GM23338 (cell line): Measurements from ENCODE around the gene ZFP36. TPM values are rescaled to one million over a fixed set of nuclear protein-coding genes. Genes with fewer than 3 reads are reported as not detected.

Experiments used
- ATAC-seq: fragments of 200-7000 bp; cut with Tn5 transposase; 3 replicates; pipeline ENCODE4 v1.9.1; 2020
- DNase-seq: peaks from one replicate; pipeline ENCODE4 v3.0.0-alpha.2; 2015; ENCODE audit warnings: low spot score
- H2AFZ ChIP-seq: fragments of 200-600 bp; sonication (generic); 2 replicates; pipeline ENCODE4 v1.8.0; 2016; ENCODE audit warnings: antibody characterized with exemption, mild to moderate bottlenecking, moderate library complexity
- H3F3A ChIP-seq: fragments of 200-600 bp; sonication (generic); replicated peaks from 2 replicates; pipeline ENCODE4 v1.8.0; 2017; ENCODE audit warnings: antibody characterized with exemption, mixed run types, low read depth
- H3K27ac ChIP-seq: fragments of 200-600 bp; sonication (generic); 2 replicates; pipeline ENCODE4 v1.6.1; 2016; ENCODE audit warnings: low read depth
- H3K27me3 ChIP-seq: fragments of 200-600 bp; sonication (generic); 2 replicates; pipeline ENCODE4 v1.8.0; 2016; ENCODE audit warnings: mild to moderate bottlenecking, mixed run types, moderate library complexity; ENCODE audit not compliant: insufficient read depth
- H3K36me3 ChIP-seq: fragments of 200-600 bp; sonication (generic); 2 replicates; pipeline ENCODE4 v1.8.0; 2016; ENCODE audit warnings: mild to moderate bottlenecking; ENCODE audit not compliant: insufficient read depth
- H3K4me1 ChIP-seq: fragments of 200-600 bp; sonication (generic); 2 replicates; pipeline ENCODE4 v1.8.0; 2016; ENCODE audit warnings: mild to moderate bottlenecking, moderate library complexity; ENCODE audit not compliant: insufficient read depth
- H3K4me2 ChIP-seq: fragments of 200-600 bp; sonication (generic); 2 replicates; pipeline ENCODE4 v1.7.1; 2017; ENCODE audit warnings: mixed run types
- H3K4me3 ChIP-seq: fragments of 200-600 bp; sonication (generic); 2 replicates; pipeline ENCODE4 v1.6.1; 2016; ENCODE audit warnings: mixed run types
- H3K79me2 ChIP-seq: fragments of 200-600 bp; sonication (generic); replicated peaks from 2 replicates; pipeline ENCODE4 v1.8.0; 2017; ENCODE audit warnings: mild to moderate bottlenecking; ENCODE audit not compliant: insufficient read depth
- H3K9me2 ChIP-seq: fragments of 200-600 bp; sonication (generic); 2 replicates; pipeline ENCODE4 v1.8.0; 2017; ENCODE audit not compliant: insufficient read depth
- H4K20me1 ChIP-seq: fragments of 200-600 bp; sonication (generic); replicated peaks from 2 replicates; pipeline ENCODE4 v1.8.0; 2017; ENCODE audit warnings: mild to moderate bottlenecking; ENCODE audit not compliant: insufficient read depth
- H3K27ac Mint-ChIP-seq: 2 replicates; pipeline ENCODE4 v1.8.0; 2020; ENCODE audit warnings: inconsistent platforms, mild to moderate bottlenecking, moderate library complexity, mixed read lengths
- H3K27me3 Mint-ChIP-seq: 3 replicates; pipeline ENCODE4 v1.8.0; 2022; ENCODE audit warnings: low read depth, mild to moderate bottlenecking, moderate library complexity, mixed read lengths, inconsistent platforms; ENCODE audit not compliant: insufficient read depth, poor library complexity
- H3K36me3 Mint-ChIP-seq: 3 replicates; pipeline ENCODE4 v1.8.0; 2021; ENCODE audit warnings: low read depth, mild to moderate bottlenecking, inconsistent platforms, moderate library complexity, mixed read lengths
- H3K4me1 Mint-ChIP-seq: 3 replicates; pipeline ENCODE4 v1.8.0; 2020; ENCODE audit warnings: mild to moderate bottlenecking, inconsistent platforms, mixed read lengths
- H3K4me3 Mint-ChIP-seq: 3 replicates; pipeline ENCODE4 v1.8.0; 2021; ENCODE audit warnings: moderate library complexity, mild to moderate bottlenecking, inconsistent platforms, mixed read lengths
- H3K9me3 Mint-ChIP-seq: 3 replicates; pipeline ENCODE4 v1.8.0; 2020; ENCODE audit warnings: moderate library complexity, mild to moderate bottlenecking, inconsistent platforms, mixed read lengths
- CREB1 ChIP-seq: fragments of 250-450 bp; sonication (Bioruptor Pico); IDR thresholded peaks from 2 replicates; pipeline ENCODE4 v1.5.0; 2020; ENCODE audit warnings: low read depth, mild to moderate bottlenecking, moderate library complexity
- EZH2 ChIP-seq: fragments of 200-600 bp; sonication (generic); IDR thresholded peaks from one replicate; pipeline ENCODE4 v1.8.0; 2017; ENCODE audit warnings: antibody characterized with exemption, mild to moderate bottlenecking, low read depth; ENCODE audit not compliant: unreplicated experiment
- EZH2phosphoT487 ChIP-seq: fragments of 200-600 bp; sonication (generic); IDR thresholded peaks from one replicate; pipeline ENCODE4 v1.8.1; 2018; ENCODE audit warnings: antibody characterized with exemption; ENCODE audit not compliant: unreplicated experiment
- JUNB ChIP-seq: IDR thresholded peaks from one replicate; pipeline ENCODE4 v1.6.1; 2016; ENCODE audit warnings: antibody characterized with exemption; ENCODE audit not compliant: unreplicated experiment
- NANOG ChIP-seq: IDR thresholded peaks from 2 replicates; pipeline ENCODE4 v1.6.1; 2016; ENCODE audit warnings: antibody characterized with exemption, borderline replicate concordance
- POLR2AphosphoS5 ChIP-seq: IDR thresholded peaks from 2 replicates; pipeline ENCODE4 v1.6.1; 2016; ENCODE audit warnings: antibody characterized with exemption, low read depth
- STAT1 ChIP-seq: IDR thresholded peaks from one replicate; pipeline ENCODE4 v1.6.1; 2016; ENCODE audit warnings: antibody characterized with exemption; ENCODE audit not compliant: unreplicated experiment
- ZNF114 ChIP-seq: fragments of 250-450 bp; sonication (Bioruptor Pico); IDR thresholded peaks from 2 replicates; pipeline ENCODE4 v1.5.0; 2020; ENCODE audit warnings: mild to moderate bottlenecking, moderate library complexity
- ZNF331 ChIP-seq: fragments of 250-450 bp; sonication (Bioruptor Pico); IDR thresholded peaks from 2 replicates; pipeline ENCODE4 v1.5.0; 2020; ENCODE audit warnings: low read depth, mild to moderate bottlenecking, moderate library complexity
- polyA plus RNA-seq: library from polyadenylated mRNA; unstranded; fragments of >200 nt; fragmentation: Nextera tagmentation; extraction: Ambion mirVana; gene quantifications from 2 replicates; pipeline ENCODE4 v1.2.1, GENCODE V29; 2016
- total RNA-seq: library from RNA; depleted of rRNA; stranded (reverse); fragments of >200 nt; shearing (Covaris generic); gene quantifications from 2 replicates; pipeline ENCODE4 v1.2.3, GENCODE V29; 2014
- TF ChIP-seq, protein P1 (sequence below): fragments of 250-450 bp; sonication (Bioruptor Pico); IDR thresholded peaks from 2 replicates; pipeline ENCODE4 v1.5.0; 2020; ENCODE audit warnings: mild to moderate bottlenecking, moderate library complexity
- TF ChIP-seq, protein P2 (sequence below): IDR thresholded peaks from 2 replicates; pipeline ENCODE4 v1.6.1; 2016; ENCODE audit warnings: antibody characterized with exemption
- TF ChIP-seq, protein P3 (sequence below), 2 experiments: fragments of 200-600 bp in 1 of 2; sonication (generic) in 1 of 2; conservative IDR thresholded peaks; 2 replicates each; pipeline versions ENCODE4 v1.5.1 to v1.6.1; 2016 to 2017; ENCODE audit warnings: antibody characterized with exemption in 2 of 2, low read depth in 2 of 2, mild to moderate bottlenecking in 2 of 2, moderate library complexity in 1 of 2
- TF ChIP-seq, protein P4 (sequence below): IDR thresholded peaks from one replicate; pipeline ENCODE4 v1.6.1; 2018; ENCODE audit warnings: antibody characterized with exemption; ENCODE audit not compliant: unreplicated experiment

The ZFP36 gene
- total and polyA plus RNA-seq, 2 experiments from 2014 or later = 9.5 to 27.5 TPM

DNA sequence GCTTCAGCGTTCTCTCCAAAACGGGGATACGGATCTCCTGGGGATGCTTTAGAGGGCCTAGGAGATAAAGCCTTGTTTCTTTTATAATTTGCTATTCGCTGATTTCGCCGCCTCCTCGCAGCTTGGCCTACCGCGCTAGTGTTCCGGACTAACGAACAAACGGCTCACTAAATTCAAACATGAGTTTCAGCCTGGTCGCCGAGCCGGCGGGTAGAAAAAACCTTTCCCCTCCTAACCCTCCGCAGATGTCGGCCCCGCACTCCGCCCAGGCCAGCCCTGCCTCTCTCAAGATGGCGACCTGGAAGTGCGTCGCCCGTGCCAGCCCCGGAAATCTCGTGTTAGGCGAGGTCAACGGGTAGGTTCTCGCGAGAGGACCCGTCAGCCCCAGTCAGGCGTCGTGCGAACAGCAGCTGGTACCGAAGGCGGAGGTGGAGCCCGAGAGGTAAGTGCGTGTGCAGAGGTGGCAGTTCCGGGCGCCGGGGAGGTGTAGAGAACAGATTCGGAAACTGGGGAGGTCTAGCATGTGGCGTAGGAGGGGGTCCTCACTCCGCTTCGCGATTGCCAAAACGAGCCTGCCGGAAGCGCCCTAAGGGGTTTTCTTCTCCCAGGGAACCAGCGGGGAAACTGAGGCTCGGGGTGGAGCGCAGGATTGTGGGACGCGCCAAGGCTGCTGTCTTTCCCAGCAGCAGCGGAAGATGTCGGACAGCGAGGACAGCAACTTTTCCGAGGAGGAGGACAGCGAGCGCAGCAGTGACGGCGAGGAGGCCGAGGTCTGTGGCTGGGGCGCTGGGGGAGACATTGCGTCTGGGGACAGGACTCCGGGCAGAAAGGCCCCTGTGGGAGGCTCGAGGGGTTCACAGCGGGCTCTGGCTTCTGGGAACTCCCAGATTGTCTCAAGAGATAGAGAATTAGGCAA, 38.8 kb downstream of the ZFP36 start, which contains the start of gene SUPT5H:
Gene SUPT5H, plus strand, starts transcription at position 387 of the 916 bp plus-strand sequence. Its CDS starts 309 bp downstream, at position 696.
- peaks cover 56% of the 10 kb centered on the region for H3K79me2 ChIP-seq
- H3K9me2 ChIP-seq = no peaks in the 10 kb centered on the region
- H3K27me3 Mint-ChIP-seq = peaks cover 18% of the 10 kb centered on the region
- peak within 1 kb of the TSS; percentile 94 for H3K27ac ChIP-seq
- DNase-seq = peak; percentile 99
- H3K4me3 ChIP-seq = peak within 1 kb of the TSS; percentile 76
- no peaks in the 10 kb centered on the region for H3F3A ChIP-seq
- peak within 1 kb of the TSS; percentile 96 for H3K27ac Mint-ChIP-seq
- peaks cover 4% of the 10 kb centered on the region; the same call in 1 of the 2 replicates for H3K4me1 ChIP-seq
- H3K36me3 Mint-ChIP-seq = peaks cover 27% of the 10 kb centered on the region
- peak within 1 kb of the TSS; percentile 94 for H3K4me3 Mint-ChIP-seq
- H3K4me1 Mint-ChIP-seq = peaks cover 10% of the 10 kb centered on the region
- ATAC-seq = peak; percentile 96
- peak; percentile 79 for TF ChIP-seq CREB1 (CRISPR knock-in tag)
- peak; percentile 94 for TF ChIP-seq POLR2AphosphoS5
- no peak for TF ChIP-seq STAT1
- TF ChIP-seq, protein P1, sequence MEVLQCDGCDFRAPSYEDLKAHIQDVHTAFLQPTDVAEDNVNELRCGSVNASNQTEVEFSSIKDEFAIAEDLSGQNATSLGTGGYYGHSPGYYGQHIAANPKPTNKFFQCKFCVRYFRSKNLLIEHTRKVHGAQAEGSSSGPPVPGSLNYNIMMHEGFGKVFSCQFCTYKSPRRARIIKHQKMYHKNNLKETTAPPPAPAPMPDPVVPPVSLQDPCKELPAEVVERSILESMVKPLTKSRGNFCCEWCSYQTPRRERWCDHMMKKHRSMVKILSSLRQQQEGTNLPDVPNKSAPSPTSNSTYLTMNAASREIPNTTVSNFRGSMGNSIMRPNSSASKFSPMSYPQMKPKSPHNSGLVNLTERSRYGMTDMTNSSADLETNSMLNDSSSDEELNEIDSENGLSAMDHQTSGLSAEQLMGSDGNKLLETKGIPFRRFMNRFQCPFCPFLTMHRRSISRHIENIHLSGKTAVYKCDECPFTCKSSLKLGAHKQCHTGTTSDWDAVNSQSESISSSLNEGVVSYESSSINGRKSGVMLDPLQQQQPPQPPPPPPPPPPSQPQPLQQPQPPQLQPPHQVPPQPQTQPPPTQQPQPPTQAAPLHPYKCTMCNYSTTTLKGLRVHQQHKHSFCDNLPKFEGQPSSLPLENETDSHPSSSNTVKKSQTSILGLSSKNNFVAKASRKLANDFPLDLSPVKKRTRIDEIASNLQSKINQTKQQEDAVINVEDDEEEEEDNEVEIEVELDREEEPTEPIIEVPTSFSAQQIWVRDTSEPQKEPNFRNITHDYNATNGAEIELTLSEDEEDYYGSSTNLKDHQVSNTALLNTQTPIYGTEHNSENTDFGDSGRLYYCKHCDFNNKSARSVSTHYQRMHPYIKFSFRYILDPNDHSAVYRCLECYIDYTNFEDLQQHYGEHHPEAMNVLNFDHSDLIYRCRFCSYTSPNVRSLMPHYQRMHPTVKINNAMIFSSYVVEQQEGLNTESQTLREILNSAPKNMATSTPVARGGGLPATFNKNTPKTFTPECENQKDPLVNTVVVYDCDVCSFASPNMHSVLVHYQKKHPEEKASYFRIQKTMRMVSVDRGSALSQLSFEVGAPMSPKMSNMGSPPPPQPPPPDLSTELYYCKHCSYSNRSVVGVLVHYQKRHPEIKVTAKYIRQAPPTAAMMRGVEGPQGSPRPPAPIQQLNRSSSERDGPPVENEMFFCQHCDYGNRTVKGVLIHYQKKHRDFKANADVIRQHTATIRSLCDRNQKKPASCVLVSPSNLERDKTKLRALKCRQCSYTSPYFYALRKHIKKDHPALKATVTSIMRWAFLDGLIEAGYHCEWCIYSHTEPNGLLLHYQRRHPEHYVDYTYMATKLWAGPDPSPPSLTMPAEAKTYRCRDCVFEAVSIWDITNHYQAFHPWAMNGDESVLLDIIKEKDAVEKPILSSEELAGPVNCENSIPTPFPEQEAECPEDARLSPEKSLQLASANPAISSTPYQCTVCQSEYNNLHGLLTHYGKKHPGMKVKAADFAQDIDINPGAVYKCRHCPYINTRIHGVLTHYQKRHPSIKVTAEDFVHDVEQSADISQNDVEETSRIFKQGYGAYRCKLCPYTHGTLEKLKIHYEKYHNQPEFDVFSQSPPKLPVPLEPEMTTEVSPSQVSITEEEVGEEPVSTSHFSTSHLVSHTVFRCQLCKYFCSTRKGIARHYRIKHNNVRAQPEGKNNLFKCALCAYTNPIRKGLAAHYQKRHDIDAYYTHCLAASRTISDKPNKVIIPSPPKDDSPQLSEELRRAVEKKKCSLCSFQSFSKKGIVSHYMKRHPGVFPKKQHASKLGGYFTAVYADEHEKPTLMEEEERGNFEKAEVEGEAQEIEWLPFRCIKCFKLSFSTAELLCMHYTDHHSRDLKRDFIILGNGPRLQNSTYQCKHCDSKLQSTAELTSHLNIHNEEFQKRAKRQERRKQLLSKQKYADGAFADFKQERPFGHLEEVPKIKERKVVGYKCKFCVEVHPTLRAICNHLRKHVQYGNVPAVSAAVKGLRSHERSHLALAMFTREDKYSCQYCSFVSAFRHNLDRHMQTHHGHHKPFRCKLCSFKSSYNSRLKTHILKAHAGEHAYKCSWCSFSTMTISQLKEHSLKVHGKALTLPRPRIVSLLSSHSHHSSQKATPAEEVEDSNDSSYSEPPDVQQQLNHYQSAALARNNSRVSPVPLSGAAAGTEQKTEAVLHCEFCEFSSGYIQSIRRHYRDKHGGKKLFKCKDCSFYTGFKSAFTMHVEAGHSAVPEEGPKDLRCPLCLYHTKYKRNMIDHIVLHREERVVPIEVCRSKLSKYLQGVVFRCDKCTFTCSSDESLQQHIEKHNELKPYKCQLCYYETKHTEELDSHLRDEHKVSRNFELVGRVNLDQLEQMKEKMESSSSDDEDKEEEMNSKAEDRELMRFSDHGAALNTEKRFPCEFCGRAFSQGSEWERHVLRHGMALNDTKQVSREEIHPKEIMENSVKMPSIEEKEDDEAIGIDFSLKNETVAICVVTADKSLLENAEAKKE (CRISPR knock-in tag) = no peak
- TF ChIP-seq ZNF114 (CRISPR knock-in tag) = no peak
- no peak for TF ChIP-seq EZH2
- TF ChIP-seq, protein P2, sequence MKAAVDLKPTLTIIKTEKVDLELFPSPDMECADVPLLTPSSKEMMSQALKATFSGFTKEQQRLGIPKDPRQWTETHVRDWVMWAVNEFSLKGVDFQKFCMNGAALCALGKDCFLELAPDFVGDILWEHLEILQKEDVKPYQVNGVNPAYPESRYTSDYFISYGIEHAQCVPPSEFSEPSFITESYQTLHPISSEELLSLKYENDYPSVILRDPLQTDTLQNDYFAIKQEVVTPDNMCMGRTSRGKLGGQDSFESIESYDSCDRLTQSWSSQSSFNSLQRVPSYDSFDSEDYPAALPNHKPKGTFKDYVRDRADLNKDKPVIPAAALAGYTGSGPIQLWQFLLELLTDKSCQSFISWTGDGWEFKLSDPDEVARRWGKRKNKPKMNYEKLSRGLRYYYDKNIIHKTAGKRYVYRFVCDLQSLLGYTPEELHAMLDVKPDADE = peak; percentile 87; the same call in 1 of the 2 replicates
- TF ChIP-seq EZH2phosphoT487 = no peak
- TF ChIP-seq, protein P3, sequence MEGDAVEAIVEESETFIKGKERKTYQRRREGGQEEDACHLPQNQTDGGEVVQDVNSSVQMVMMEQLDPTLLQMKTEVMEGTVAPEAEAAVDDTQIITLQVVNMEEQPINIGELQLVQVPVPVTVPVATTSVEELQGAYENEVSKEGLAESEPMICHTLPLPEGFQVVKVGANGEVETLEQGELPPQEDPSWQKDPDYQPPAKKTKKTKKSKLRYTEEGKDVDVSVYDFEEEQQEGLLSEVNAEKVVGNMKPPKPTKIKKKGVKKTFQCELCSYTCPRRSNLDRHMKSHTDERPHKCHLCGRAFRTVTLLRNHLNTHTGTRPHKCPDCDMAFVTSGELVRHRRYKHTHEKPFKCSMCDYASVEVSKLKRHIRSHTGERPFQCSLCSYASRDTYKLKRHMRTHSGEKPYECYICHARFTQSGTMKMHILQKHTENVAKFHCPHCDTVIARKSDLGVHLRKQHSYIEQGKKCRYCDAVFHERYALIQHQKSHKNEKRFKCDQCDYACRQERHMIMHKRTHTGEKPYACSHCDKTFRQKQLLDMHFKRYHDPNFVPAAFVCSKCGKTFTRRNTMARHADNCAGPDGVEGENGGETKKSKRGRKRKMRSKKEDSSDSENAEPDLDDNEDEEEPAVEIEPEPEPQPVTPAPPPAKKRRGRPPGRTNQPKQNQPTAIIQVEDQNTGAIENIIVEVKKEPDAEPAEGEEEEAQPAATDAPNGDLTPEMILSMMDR (conservative IDR thresholded peaks at IDR 0.05; ENCODE audit: low read depth in 2 of 2) = no peak
- TF ChIP-seq, protein P4, sequence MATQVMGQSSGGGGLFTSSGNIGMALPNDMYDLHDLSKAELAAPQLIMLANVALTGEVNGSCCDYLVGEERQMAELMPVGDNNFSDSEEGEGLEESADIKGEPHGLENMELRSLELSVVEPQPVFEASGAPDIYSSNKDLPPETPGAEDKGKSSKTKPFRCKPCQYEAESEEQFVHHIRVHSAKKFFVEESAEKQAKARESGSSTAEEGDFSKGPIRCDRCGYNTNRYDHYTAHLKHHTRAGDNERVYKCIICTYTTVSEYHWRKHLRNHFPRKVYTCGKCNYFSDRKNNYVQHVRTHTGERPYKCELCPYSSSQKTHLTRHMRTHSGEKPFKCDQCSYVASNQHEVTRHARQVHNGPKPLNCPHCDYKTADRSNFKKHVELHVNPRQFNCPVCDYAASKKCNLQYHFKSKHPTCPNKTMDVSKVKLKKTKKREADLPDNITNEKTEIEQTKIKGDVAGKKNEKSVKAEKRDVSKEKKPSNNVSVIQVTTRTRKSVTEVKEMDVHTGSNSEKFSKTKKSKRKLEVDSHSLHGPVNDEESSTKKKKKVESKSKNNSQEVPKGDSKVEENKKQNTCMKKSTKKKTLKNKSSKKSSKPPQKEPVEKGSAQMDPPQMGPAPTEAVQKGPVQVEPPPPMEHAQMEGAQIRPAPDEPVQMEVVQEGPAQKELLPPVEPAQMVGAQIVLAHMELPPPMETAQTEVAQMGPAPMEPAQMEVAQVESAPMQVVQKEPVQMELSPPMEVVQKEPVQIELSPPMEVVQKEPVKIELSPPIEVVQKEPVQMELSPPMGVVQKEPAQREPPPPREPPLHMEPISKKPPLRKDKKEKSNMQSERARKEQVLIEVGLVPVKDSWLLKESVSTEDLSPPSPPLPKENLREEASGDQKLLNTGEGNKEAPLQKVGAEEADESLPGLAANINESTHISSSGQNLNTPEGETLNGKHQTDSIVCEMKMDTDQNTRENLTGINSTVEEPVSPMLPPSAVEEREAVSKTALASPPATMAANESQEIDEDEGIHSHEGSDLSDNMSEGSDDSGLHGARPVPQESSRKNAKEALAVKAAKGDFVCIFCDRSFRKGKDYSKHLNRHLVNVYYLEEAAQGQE = no peak
- no peak for TF ChIP-seq NANOG
- no peak for TF ChIP-seq JUNB
- TF ChIP-seq ZNF331 = no peak
- H3K27me3 ChIP-seq = no peaks in the 10 kb centered on the region
- peaks cover 4% of the 10 kb centered on the region; the same call in 1 of the 3 replicates for H3K9me3 Mint-ChIP-seq
- peak within 1 kb of the TSS; percentile 86 for H3K4me2 ChIP-seq
- H2AFZ ChIP-seq = peak within 1 kb of the TSS; percentile 88; the same call in 1 of the 2 replicates
- H3K36me3 ChIP-seq = no peaks in the 10 kb centered on the region; the same call in 1 of the 2 replicates
- H4K20me1 ChIP-seq = peaks cover 14% of the 10 kb centered on the region
